Measurements from ENCODE around the gene MORF4L1. TPM values are rescaled to one million over a fixed set of nuclear protein-coding genes. Genes with fewer than 3 reads are reported as not detected.
"Not testable (repeated sequence)": the region's sequence is repeated elsewhere in the genome, so short reads cannot be mapped to it uniquely, and the experiment has no call there.

The MORF4L1 gene
- total RNA-seq, 2 experiments from 2014 or later: 256 to 264 TPM

- POLR2A ChIA-PET: no interaction called here
Measured at GRCh38 chr15:78854833-78855372, 17.8 kb upstream of the MORF4L1 start.

GRCh38 chr15:78855746-78856145, 16.9 kb upstream of the MORF4L1 start:
- ChIA-PET CTCF (no interaction called here), POLR2A (interaction anchor here (0.6 kb wide), 1 partner anchor 11 kb away, joined by 4 read pairs; no protein-coding TSS in a partner anchor)

More at GRCh38 chr15:78854833-78855372, 17.8 kb upstream of the MORF4L1 start:
- CTCF ChIA-PET: no interaction called here

- ChIA-PET CTCF (interaction anchor here (0.7 to 1.4 kb wide), 5 partner anchors 12 to 120 kb away, joined by 3 to 6 read pairs (median 3); partner anchors contain the start of gene MORF4L1), POLR2A (interaction anchor here (0.7 kb wide), 1 partner anchor 1353 kb away, joined by 4 read pairs; no protein-coding TSS in a partner anchor)
Measured at GRCh38 chr15:78859971-78860719, 12.5 kb upstream of the MORF4L1 start.

- CTCF ChIA-PET, POLR2A ChIA-PET: not testable (repeated sequence)
Measured at GRCh38 chr15:78865585-78865984, 7.1 kb upstream of the MORF4L1 start.

GRCh38 chr15:78866031-78866430, 6.7 kb upstream of the MORF4L1 start:
- POLR2A ChIA-PET, CTCF ChIA-PET: not testable (repeated sequence)

- POLR2A ChIA-PET: no interaction called here
- CTCF ChIA-PET: no interaction called here
Measured at GRCh38 chr15:78866803-78867202, 5.9 kb upstream of the MORF4L1 start.

- POLR2A ChIA-PET: no interaction called here
- CTCF ChIA-PET: no interaction called here
Measured at GRCh38 chr15:78868366-78868765, 4.3 kb upstream of the MORF4L1 start.

- CTCF ChIA-PET: interaction anchor here (0.7 to 1.2 kb wide), 2 partner anchors 12 to 955 kb away, joined by 3 to 5 read pairs; no protein-coding TSS in a partner anchor
- POLR2A ChIA-PET: not testable (repeated sequence)
Measured at GRCh38 chr15:78871483-78872127, 1.1 kb upstream of the MORF4L1 start.

- CTCF ChIA-PET: interaction anchor here (0.6 to 1.3 kb wide), 3 partner anchors 13 to 307 kb away, joined by 4 to 5 read pairs (median 5); no protein-coding TSS in a partner anchor
- POLR2A ChIA-PET: interaction anchor here (0.7 to 1.8 kb wide), 2 partner anchors 12 to 336 kb away, joined by 3 to 5 read pairs; no protein-coding TSS in a partner anchor
Measured at GRCh38 chr15:78872972-78873792, 492 bp downstream of the MORF4L1 start.

GRCh38 chr15:78873793-78874765, 1.4 kb downstream of the MORF4L1 start:
- ChIA-PET CTCF (interaction anchor here (1.0 to 1.3 kb wide), 2 partner anchors 14 to 18 kb away, joined by 5 to 6 read pairs; no protein-coding TSS in a partner anchor), POLR2A (interaction anchor here (1.8 kb wide), 1 partner anchor 11 kb away, joined by 5 read pairs; no protein-coding TSS in a partner anchor)

GRCh38 chr15:78875107-78875914, 2.6 kb downstream of the MORF4L1 start:
- CTCF ChIA-PET: no interaction called here
- POLR2A ChIA-PET: interaction anchor here (1.8 kb wide), 1 partner anchor 10 kb away, joined by 5 read pairs; no protein-coding TSS in a partner anchor

- CTCF ChIA-PET, POLR2A ChIA-PET: not testable (repeated sequence)
Measured at GRCh38 chr15:78876954-78877353, 4.3 kb downstream of the MORF4L1 start.

GRCh38 chr15:78878356-78878755, 5.7 kb downstream of the MORF4L1 start:
- POLR2A ChIA-PET: no interaction called here
- CTCF ChIA-PET: no interaction called here

- ChIA-PET POLR2A (no interaction called here), CTCF (interaction anchor here (0.7 to 1.0 kb wide), 3 partner anchors 11 to 17 kb away, joined by 3 to 4 read pairs (median 4); no protein-coding TSS in a partner anchor)
Measured at GRCh38 chr15:78879517-78880241, 7.0 kb downstream of the MORF4L1 start.

- ChIA-PET POLR2A (no interaction called here), CTCF (interaction anchor here (0.7 to 1.0 kb wide), 3 partner anchors 11 to 17 kb away, joined by 3 to 4 read pairs (median 4); no protein-coding TSS in a partner anchor)
Measured at GRCh38 chr15:78880242-78880533, 7.5 kb downstream of the MORF4L1 start.

GRCh38 chr15:78880813-78881212, 8.1 kb downstream of the MORF4L1 start:
- CTCF ChIA-PET: interaction anchor here (0.6 kb wide), 1 partner anchor 458 kb away, joined by 5 read pairs; no protein-coding TSS in a partner anchor
- POLR2A ChIA-PET: no interaction called here

- ChIA-PET CTCF (no interaction called here), POLR2A (interaction anchor here (1.0 kb wide), 1 partner anchor 28 kb away, joined by 3 read pairs; no protein-coding TSS in a partner anchor)
Measured at GRCh38 chr15:78881681-78882080, 9.0 kb downstream of the MORF4L1 start.
